Measurements from ENCODE around the gene ZNF177.

DNA sequence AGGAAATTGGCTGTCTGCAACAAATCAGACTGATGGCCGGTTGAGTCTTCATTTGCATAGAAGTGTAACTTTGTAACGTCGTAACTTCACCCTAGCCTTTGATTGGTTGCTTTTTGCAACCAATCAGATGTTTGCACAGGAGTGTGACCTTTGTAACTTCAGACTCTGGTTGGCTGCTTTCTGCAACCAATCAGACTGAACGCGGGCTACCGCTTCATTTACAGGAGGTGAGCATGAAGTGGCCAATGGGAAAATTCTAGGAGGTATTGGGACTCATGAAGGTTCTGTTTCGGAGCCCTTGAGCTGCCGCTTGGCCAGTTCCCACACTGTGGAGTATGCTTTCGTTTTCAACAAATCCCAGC is 39.3 kb upstream of the ZNF177 start:
- TF ChIP-seq POLR2A (IDR thresholded peaks at IDR 0.05; ENCODE audit: low read length) (no peak), NR3C1 (IDR thresholded peaks at IDR 0.05) (no peak), KDM1A (IDR thresholded peaks at IDR 0.05; ENCODE audit: low read depth) (no peak), RFX5 (IDR thresholded peaks at IDR 0.05) (no peak), EP300 (IDR thresholded peaks at IDR 0.05) (no peak), MYC (IDR thresholded peaks at IDR 0.05; ENCODE audit: borderline replicate concordance, low read length) (no peak)
